CMK (cell line): ENCODE data around the gene GPR139.

Experiments used
- DNase-seq: peaks from one replicate; pipeline ENCODE4 v3.0.0-alpha.2; 2010; ENCODE audit warnings: low read depth

GPR139 gene

DNA sequence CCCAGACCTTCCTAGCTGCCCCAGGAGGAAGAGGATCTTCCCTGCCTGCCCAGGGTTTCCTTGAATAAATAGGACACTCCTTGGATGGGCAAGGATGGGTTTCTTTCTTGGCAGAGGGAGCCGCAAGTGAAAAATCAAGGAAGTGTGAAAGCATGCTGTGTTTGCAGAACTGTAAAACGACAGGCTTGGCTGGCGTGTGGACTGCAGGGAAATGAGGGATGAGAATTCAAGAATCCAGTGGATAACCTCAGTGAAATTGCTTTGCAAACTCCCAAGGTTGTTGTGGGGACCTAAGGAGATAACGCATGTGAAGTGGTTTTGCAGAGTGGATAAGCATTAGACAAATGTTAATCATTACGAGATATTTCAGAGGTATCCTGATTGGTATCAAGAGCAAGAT is 20.4 kb downstream of the GPR139 start:
- no peak for DNase-seq

- DNase-seq, result no peak
These were observed 22.1 kb downstream of the GPR139 start for GRCh38 chr16:20051611-20052010.

DNA sequence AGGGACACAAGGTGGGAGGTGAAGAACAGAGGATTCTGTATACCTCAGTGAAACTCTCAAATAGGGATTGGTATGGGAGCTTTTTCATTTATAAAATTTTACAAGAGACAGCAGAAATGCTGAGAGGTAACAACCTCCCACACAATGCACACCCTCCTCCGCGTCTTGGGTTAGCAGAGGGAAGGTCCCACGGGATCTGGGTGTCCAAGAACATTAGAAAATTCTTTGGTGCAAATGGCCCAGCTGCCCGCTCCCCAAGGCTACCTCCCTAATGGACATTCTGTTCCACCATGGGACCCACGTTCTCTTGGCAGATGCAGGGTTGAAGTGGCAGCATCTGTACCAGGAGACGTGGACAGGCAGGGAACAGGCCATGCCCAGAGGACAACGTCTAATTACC is 22.5 kb downstream of the GPR139 start:
- DNase-seq, result no peak

- DNase-seq, result no peak
These were observed 23.9 kb downstream of the GPR139 start for GRCh38 chr16:20049831-20050230.

- no peak for DNase-seq
These were observed 27.8 kb downstream of the GPR139 start for GRCh38 chr16:20045886-20046285.

GRCh38 chr16:20042848-20043247 is 30.8 kb downstream of the GPR139 start:
- DNase-seq, result no peak

DNA sequence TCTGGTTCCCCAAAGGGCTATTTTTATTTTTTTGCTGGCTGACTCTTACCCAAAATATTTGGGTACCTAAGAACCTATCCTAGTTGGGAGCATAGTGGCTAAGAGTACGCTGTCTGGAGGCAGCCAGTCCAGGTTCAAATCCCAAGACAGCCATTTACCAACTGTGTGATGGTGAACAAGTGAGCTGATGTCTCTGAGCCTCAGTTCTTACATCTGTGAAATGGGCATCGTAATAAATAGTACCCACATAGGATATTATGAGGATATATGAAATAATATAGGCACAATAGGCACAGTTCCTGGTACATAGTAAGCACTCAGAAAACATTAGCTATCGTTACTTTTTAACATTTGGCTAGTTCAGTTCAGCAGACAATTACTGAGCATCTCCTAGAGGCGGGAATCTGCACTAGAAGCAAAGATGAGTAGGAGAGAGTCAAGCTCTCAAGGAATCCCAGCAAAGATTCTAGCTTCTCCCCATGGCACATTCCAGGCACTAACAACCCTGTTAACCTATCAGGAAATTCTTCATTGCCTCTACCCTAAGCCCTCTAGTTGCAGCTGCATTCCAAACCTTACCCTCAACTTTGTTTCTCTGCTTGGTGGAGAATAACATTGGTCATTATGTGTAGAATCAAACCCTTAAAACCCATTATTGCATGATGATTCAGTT is 31.6 kb downstream of the GPR139 start:
- no peak for DNase-seq

DNA sequence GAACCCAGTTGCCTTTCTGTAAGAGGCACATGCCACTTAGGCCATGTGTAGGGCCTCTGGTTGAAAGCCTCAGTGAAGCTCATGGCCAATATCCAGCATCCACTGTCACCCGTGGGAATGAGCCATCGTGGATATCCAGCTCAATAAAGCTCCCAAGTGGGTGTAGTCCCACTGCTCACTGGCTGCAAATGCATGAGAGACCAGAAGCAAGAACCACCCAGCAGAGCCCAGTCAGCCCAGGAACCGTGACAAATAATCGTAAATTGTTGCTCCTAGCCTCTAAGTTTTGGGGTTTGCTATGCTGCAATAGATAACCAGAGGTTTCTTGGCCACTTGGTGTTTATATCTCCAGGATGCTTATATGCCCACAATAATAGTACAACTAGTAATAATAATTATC is 33.7 kb downstream of the GPR139 start:
- DNase-seq, result no peak

GRCh38 chr16:20029611-20030010 is 44.1 kb downstream of the GPR139 start:
- no peak for DNase-seq

DNA sequence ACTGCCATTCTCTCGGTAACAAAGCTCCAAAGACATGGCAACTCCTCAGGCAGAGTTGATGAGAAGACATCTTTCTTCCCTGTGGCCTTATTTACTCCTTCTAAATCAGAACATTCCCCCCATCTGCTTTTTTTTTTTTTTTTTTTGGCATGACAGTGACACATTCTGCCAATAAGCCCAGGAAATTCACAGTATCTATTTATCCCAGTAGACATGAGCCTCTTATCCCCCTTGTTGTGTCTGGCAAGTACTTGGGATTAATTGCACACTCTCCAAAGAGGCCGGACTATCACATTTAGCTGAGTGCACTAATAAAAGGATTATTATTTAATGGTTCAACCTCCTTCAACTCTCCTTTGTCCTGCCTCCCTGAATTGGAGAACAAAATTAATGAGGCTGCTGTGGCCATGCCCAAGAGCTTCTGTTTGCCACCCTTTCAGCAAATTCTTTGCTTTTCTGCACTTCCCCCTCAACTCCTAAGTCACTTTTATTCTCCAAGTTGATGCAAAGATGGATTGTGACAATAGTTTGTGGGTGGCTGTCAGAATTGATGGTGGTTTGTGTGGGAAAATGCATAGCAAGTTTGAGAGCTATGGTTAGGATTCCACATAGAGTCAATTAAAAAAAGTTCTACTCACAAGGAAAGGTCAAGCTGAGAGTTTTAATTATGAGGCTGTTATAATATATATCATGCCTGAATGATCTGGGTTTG is 47.2 kb downstream of the GPR139 start:
- DNase-seq, result no peak

DNA sequence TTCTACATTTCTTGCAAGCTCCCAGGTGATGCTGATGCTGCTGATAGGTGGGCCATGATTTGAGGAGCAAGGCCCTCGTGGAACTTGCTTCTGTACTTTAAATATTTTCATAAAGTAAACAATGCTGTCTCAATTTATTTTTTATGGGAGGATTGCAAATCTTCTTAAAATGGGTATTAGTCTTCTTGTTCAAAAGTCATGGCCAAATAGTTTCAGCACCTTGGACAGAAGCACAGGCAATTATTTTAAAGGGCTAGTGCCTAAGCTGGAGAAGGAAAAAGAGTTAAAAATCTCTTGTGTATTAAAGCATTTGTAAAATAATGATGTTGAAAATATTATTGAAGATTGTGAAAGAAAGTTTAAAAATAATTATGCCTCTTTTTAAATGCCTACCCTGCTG is 50.5 kb downstream of the GPR139 start:
- DNase-seq, result peak; percentile 4

DNA sequence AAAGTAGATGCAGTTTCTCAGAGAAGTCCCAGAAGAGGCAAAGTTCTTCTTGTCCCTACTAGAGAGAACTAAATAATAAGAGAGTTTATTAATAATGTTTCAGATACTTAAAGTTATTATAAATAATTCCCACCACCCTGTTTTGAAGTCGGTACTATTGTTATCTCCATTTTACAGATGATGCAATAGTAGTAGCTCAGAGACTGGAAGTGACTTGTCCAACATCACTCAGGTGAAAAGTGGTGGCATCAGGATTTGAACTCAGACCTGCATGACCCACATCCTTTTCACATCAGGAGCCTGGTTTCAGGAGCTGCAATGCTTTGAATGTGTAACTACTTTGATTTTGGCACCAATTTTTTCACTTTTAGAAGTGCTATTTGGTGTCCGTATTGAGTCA is 52.7 kb downstream of the GPR139 start:
- DNase-seq, result no peak

DNA sequence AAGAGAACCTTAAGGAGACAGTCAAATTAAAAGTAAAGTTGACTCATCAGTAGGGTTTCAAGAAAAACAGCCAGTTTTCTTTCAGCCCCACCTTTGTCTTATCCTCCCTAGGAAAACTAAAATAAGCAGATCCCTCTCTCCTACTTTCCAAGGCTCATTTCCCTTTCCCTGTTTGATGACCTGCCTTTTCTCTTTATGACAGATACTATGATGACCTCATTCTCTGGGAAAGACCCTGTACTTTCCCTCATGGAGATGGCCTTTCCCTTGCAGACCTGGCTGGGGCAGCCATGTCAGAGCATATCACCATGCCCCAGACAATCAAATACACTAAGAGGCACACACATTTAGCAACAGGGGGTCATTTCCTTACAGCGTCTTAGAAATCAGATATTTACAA is 53.6 kb downstream of the GPR139 start:
- no peak for DNase-seq

DNA sequence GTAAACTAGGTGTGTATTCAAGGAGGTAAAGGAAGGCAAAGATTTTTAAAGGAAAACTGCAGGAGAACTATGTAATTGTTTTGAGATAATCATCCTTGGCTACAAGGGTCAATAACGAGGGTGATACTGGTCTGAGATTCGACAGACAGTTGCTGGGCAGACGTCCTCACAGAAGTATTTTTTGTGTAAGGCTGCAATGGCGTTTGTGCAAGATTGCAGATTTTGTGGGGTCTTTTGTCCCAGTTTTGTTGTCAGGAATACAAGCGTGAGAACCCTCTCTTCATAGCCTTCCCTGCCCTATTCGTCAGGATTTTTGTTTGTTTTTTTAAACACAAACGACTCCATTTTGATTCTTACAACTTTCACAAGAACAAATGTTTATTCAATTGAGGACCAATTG is 57.5 kb downstream of the GPR139 start:
- DNase-seq, result no peak

DNA sequence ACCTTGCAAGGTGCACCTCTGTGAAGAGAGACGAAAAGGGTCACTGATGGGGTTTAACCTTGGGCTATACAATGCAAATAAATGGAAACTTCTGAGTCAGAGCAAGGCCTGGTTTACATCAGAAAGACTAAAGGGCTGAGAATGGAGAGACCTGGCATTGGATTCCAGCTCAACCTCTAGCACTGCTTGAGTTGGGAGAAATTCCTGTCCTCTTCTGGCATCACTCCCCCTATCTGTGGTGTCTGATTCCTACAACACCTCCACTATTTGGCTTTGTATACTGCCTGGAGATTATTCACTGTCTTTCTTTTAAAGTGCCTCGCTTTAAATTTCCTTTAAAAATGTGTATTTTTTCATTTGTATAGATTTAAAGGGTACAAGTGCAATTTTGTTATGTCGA is 68.8 kb downstream of the GPR139 start:
- DNase-seq, result no peak

DNA sequence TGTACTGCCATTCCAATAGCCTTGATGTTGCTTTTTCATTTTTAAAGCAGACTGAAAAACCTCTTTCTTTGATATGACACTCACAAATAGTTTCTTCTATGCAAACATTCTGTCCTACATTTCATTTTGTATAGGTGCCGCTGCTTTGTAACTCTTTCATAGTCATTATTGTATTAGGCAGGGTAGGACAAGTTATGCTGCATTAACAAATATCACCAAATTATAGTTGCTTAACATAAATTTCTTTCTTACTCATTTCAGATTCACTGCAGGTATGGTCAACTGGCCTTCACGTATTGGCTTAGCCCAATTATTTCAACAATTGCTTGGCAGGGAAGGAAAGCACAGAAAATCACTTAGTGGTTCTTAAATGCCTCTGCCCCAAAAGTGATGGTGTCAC is 70.8 kb downstream of the GPR139 start:
- DNase-seq, result no peak

GRCh38 chr16:20001856-20002707 is 71.6 kb downstream of the GPR139 start:
- DNase-seq, result no peak

GRCh38 chr16:19997734-19998133 is 76.0 kb downstream of the GPR139 start:
- DNase-seq, result no peak

DNA sequence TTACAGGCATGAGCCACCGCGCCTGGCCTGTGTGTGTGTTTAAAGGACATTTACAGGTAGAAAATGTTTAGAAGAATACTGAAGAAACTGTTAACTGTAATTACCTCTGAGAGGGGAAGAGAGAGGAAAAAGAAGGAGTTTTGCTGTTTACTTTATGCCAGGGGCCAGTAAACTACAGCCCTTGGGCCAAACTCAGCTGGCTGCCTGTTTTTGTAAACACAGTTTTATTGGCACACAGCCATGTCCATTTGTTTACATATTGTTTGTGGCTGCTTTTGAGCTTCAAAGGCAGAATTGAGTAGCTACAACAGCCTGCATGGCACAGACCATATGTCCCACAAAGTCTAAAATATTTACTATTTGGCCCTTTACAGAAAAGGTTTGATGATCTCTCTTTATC is 76.4 kb downstream of the GPR139 start:
- no peak for DNase-seq

- no peak for DNase-seq
These were observed 79.1 kb downstream of the GPR139 start for GRCh38 chr16:19994466-19995170.

DNA sequence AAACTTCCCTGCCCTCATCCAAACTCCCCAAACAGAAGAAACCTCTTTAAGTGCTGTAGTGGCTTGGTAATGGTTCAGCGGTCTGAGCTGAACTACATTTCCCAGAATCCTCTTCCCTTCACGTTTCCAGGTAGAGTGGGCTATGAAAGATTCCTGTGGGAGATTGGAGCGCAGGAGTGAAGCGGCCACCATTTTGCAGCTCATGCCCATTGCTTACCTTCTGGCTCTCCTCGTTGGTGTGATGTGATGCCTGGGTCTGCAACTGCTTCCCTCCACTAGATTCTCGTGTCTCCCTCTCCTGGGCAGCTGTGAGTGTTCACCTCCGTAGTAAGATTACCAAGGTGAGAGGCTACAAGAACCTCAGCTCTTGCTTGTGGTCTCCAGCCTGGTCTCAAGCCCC is 82.1 kb downstream of the GPR139 start:
- DNase-seq, result no peak

DNA sequence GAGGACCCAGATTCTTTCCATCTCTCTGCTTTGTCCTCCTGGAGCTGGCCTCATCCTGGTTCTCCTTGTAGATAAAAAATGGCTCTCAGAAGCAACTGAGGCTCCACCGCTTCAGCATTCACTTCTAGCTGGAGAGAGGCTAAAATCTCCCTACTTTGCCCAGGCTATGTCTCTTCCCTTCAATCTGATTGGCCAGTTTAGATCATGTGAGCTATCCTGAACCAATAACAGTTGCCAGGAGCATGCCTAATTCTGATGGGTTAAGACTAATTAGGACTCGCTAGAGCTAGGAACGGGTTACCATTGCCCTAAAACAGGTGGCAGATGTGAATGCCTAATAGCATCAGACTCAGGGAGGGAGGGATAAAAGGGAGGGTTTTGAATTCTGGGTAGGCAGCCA is 89.6 kb downstream of the GPR139 start:
- DNase-seq, result no peak
